IMR-90 (cell line): ENCODE measurements around the gene SARS1. TPM values are rescaled to one million over a fixed set of nuclear protein-coding genes. Genes with fewer than 3 reads are reported as not detected.

Experiments
- ATAC-seq: fragments of 200-7000 bp; cut with Tn5 transposase; 2 replicates; pipeline ENCODE4 v1.9.1; 2020; ENCODE audit warnings: low read depth, mild to moderate bottlenecking, moderate library complexity
- BruUV-seq: library from RNA; stranded (reverse); fragments of 400-500 nt; replicated peaks from 2 replicates; lab custom pipeline; 2021; lab: Mats Ljungman, UMichigan
- CTCF ChIA-PET: fragments of 300-600 bp; formaldehyde crosslinking; extraction: SDS; loops from one replicate; lab custom pipeline; 2021; ENCODE audit warnings: antibody characterized with exemption; lab: Yijun Ruan, JAX
- POLR2A ChIA-PET: fragments of 300-600 bp; sonication (Branson Sonifier 250); formaldehyde crosslinking; loops from one replicate; lab custom pipeline; 2022; ENCODE audit warnings: antibody characterized with exemption; ENCODE audit not compliant: unreplicated experiment; lab: Charles Lee
- DNase-seq: peaks from one replicate; pipeline ENCODE4 v3.0.0; 2013
- H2AFZ ChIP-seq: replicated peaks from 2 replicates; pipeline ENCODE3; 2013; ENCODE audit warnings: low read length, mild to moderate bottlenecking; ENCODE audit not compliant: poor library complexity
- H2AK5ac ChIP-seq: 2 replicates; pipeline ENCODE4 v1.6.1; 2013; ENCODE audit warnings: low read depth, low read length, inconsistent platforms
- H2AK9ac ChIP-seq: replicated peaks from 2 replicates; pipeline ENCODE3; 2013; ENCODE audit warnings: mild to moderate bottlenecking, low read depth, low read length, moderate library complexity; ENCODE audit not compliant: poor library complexity
- H2BK120ac ChIP-seq: 2 replicates; pipeline ENCODE4 v1.6.1; 2013; ENCODE audit warnings: low read depth, low read length, inconsistent platforms
- H2BK15ac ChIP-seq: 3 replicates; pipeline ENCODE4 v1.6.1; 2013; ENCODE audit warnings: low read depth, low read length, inconsistent platforms
- H2BK20ac ChIP-seq: 2 replicates; pipeline ENCODE4 v1.6.1; 2013; ENCODE audit warnings: low read depth, mild to moderate bottlenecking, inconsistent platforms, low read length, moderate library complexity
- H2BK5ac ChIP-seq: 2 replicates; pipeline ENCODE4 v1.6.1; 2013; ENCODE audit warnings: mild to moderate bottlenecking, low read depth, low read length, inconsistent platforms; ENCODE audit not compliant: poor library complexity, severe bottlenecking
- H3K14ac ChIP-seq: replicated peaks from 2 replicates; pipeline ENCODE4 v1.6.1; 2013; ENCODE audit warnings: low read depth, low read length, inconsistent platforms
- H3K18ac ChIP-seq: 2 replicates; pipeline ENCODE4 v1.6.1; 2013; ENCODE audit warnings: low read depth, low read length, control low read depth
- H3K23ac ChIP-seq: 2 replicates; pipeline ENCODE4 v1.6.1; 2013; ENCODE audit warnings: low read depth, low read length, inconsistent platforms
- H3K27ac ChIP-seq: 2 replicates; pipeline ENCODE4 v1.5.1; 2013; ENCODE audit warnings: mild to moderate bottlenecking, control low read depth, low read length; ENCODE audit not compliant: insufficient read depth
- H3K27me3 ChIP-seq: 2 replicates; pipeline ENCODE4 v1.6.1; 2013; ENCODE audit warnings: low read length; ENCODE audit not compliant: control insufficient read depth, insufficient read depth
- H3K36me3 ChIP-seq: 2 replicates; pipeline ENCODE4 v1.6.1; 2013; ENCODE audit warnings: low read length, mixed read lengths; ENCODE audit not compliant: control insufficient read depth, insufficient read depth
- H3K4ac ChIP-seq: 2 replicates; pipeline ENCODE4 v1.6.1; 2013; ENCODE audit warnings: low read depth, low read length, inconsistent platforms
- H3K4me1 ChIP-seq: 2 replicates; pipeline ENCODE4 v1.6.1; 2013; ENCODE audit warnings: low read length, mixed read lengths; ENCODE audit not compliant: control insufficient read depth, insufficient read depth
- H3K4me2 ChIP-seq: 2 replicates; pipeline ENCODE4 v1.6.1; 2013; ENCODE audit warnings: low read depth, mild to moderate bottlenecking, control low read depth, low read length, moderate library complexity
- H3K4me3 ChIP-seq: 2 replicates; pipeline ENCODE4 v1.5.1; 2013; ENCODE audit warnings: low read depth, mild to moderate bottlenecking, control low read depth, low read length, moderate library complexity; ENCODE audit not compliant: insufficient read depth
- H3K56ac ChIP-seq: 2 replicates; pipeline ENCODE4 v1.6.1; 2013; ENCODE audit warnings: low read length, inconsistent platforms; ENCODE audit not compliant: insufficient read depth; ENCODE audit errors: extremely low read depth
- H3K79me1 ChIP-seq, 2 experiments: 2 replicates each; pipeline ENCODE4 v1.6.1; 2013; ENCODE audit warnings: low read length in 2 of 2, inconsistent platforms in 1 of 2, low read depth in 1 of 2
- H3K9ac ChIP-seq: 2 replicates; pipeline ENCODE4 v1.6.1; 2013; ENCODE audit warnings: low read depth, low read length, control low read depth
- H3K9me1 ChIP-seq: 2 replicates; pipeline ENCODE4 v1.6.1; 2013; ENCODE audit warnings: low read length, inconsistent platforms; ENCODE audit not compliant: insufficient read depth
- H3K9me3 ChIP-seq: 2 replicates; pipeline ENCODE4 v1.6.1; 2013; ENCODE audit warnings: low read length; ENCODE audit not compliant: control insufficient read depth, insufficient read depth
- H4K20me1 ChIP-seq: 2 replicates; pipeline ENCODE4 v1.6.1; 2013; ENCODE audit warnings: low read length, inconsistent platforms; ENCODE audit not compliant: insufficient read depth
- H4K5ac ChIP-seq: 2 replicates; pipeline ENCODE4 v1.6.1; 2013; ENCODE audit warnings: mild to moderate bottlenecking, low read depth, low read length, control low read depth
- H4K8ac ChIP-seq, 2 experiments: 2 replicates each; pipeline ENCODE4 v1.6.1; 2013; ENCODE audit warnings: low read depth in 2 of 2, low read length in 2 of 2, control low read depth in 1 of 2, inconsistent platforms in 1 of 2
- H4K91ac ChIP-seq: 2 replicates; pipeline ENCODE4 v1.6.1; 2013; ENCODE audit warnings: low read depth, low read length, inconsistent platforms; ENCODE audit not compliant: insufficient read depth
- BHLHE40 ChIP-seq: fragments of 150-350 bp; IDR thresholded peaks from 2 replicates; pipeline ENCODE4 v1.6.1; 2016; ENCODE audit warnings: mild to moderate bottlenecking, low read depth, low read length
- CEBPB ChIP-seq: IDR thresholded peaks from 2 replicates; pipeline ENCODE4 v1.6.1; 2012; ENCODE audit warnings: low read depth, low read length, improper control_type of control experiment
- CHD1 ChIP-seq: IDR thresholded peaks from 2 replicates; pipeline ENCODE4 v1.6.1; 2012; ENCODE audit warnings: low read depth, low read length, improper control_type of control experiment
- CTCF ChIP-seq: conservative IDR thresholded peaks from 2 replicates; pipeline ENCODE4 v1.5.1; 2012; ENCODE audit warnings: mild to moderate bottlenecking, low read depth, low read length, improper control_type of control experiment
- MAFK ChIP-seq: IDR thresholded peaks from 2 replicates; pipeline ENCODE4 v1.6.1; 2012; ENCODE audit warnings: low read depth, low read length, improper control_type of control experiment
- MAZ ChIP-seq: IDR thresholded peaks from 2 replicates; pipeline ENCODE4 v1.6.1; 2012; ENCODE audit warnings: low read depth, mild to moderate bottlenecking, low read length, improper control_type of control experiment, moderate library complexity, borderline replicate concordance
- MXI1 ChIP-seq: IDR thresholded peaks from 2 replicates; pipeline ENCODE4 v1.6.1; 2012; ENCODE audit warnings: low read depth, mild to moderate bottlenecking, low read length, moderate library complexity, borderline replicate concordance
- NFE2L2 ChIP-seq: fragments of 150-350 bp; IDR thresholded peaks from 2 replicates; pipeline ENCODE4 v1.6.1; 2016; ENCODE audit warnings: low read depth, mild to moderate bottlenecking, low read length
- POLR2A ChIP-seq: IDR thresholded peaks from 2 replicates; pipeline ENCODE4 v1.6.1; 2012; ENCODE audit warnings: mild to moderate bottlenecking, low read depth, low read length
- RAD21 ChIP-seq: IDR thresholded peaks from 2 replicates; pipeline ENCODE4 v1.6.1; 2012; ENCODE audit warnings: low read length, improper control_type of control experiment
- RCOR1 ChIP-seq: IDR thresholded peaks from 2 replicates; pipeline ENCODE4 v1.6.1; 2012; ENCODE audit warnings: mild to moderate bottlenecking, low read length, improper control_type of control experiment; ENCODE audit not compliant: insufficient replicate concordance
- SMC3 ChIP-seq: fragments of 150-350 bp; IDR thresholded peaks from 2 replicates; pipeline ENCODE4 v1.6.1; 2016; ENCODE audit warnings: low read depth, mild to moderate bottlenecking, antibody characterized with exemption, low read length, moderate library complexity
- USF2 ChIP-seq: fragments of 150-350 bp; IDR thresholded peaks from 2 replicates; pipeline ENCODE4 v1.6.1; 2017; ENCODE audit warnings: mild to moderate bottlenecking, antibody characterized with exemption, low read length, low read depth
- WGBS, 2 experiments: methylation state at CpG; one replicate each; pipeline versions ENCODE4 v1.1.5 to v1.1.7; 2013; ENCODE audit warnings: missing lambda C conversion rate in 2 of 2; ENCODE audit not compliant: insufficient read length in 1 of 2; ENCODE audit errors: extremely low coverage in 2 of 2; 5-methylcytosine and 5-hydroxymethylcytosine counted together
- dilution Hi-C: fragments of 300-500 bp; cut with HindIII; formaldehyde crosslinking; loops from one replicate; pipeline ENCODE4 v1.14.3; 2018; ENCODE audit warnings: low sequenced_read_pairs; ENCODE audit not compliant: unreplicated experiment
- in situ Hi-C: fragments of 300-500 bp; cut with MboI; formaldehyde crosslinking; loops from 3 replicates; pipeline ENCODE4 v1.14.3; 2019; ENCODE audit warnings: low sequenced_read_pairs, inconsistent platforms, mixed read lengths
- intact Hi-C: fragments of 100-400 bp; cut with micrococcal nuclease; formaldehyde crosslinking; loops from 2 replicates; pipeline ENCODE4 v1.10.0; 2022
- polyA plus RNA-seq, 3 experiments: library from polyadenylated mRNA; depleted of rRNA; stranded (reverse); fragments of >200 nt; gene quantifications; 2 replicates each; pipeline ENCODE4 v1.2.3, GENCODE V29; 2012; ENCODE audit warnings: low replicate concordance in 1 of 3
- total RNA-seq: library from RNA; depleted of rRNA; stranded (reverse); fragments of >200 nt; gene quantifications from 2 replicates; pipeline ENCODE4 v1.2.3, GENCODE V29; 2012

SARS1 gene
- total and polyA plus RNA-seq, 2 of the 4 experiments (the other 2 are of a cell fraction) = 231 to 348 TPM

- WGBS, 2 experiments = 79% methylated on average over 3 of the region's 6 CpGs; no CpG with 5 or more reads in 1 of the 2 experiments
- DNase-seq = no peak
- POLR2A ChIA-PET = no interaction called here
Measured at GRCh38 chr1:109188781-109189180, 24.9 kb upstream of the SARS1 start.

More at GRCh38 chr1:109188781-109189180, 24.9 kb upstream of the SARS1 start:
- no peak for ATAC-seq
- Histone ChIP-seq H3K36me3 (no peaks in the 10 kb centered on the region), H3K4me2 (no peak overlapping the region), H2AK5ac (peak overlapping the region; percentile 10; the same call in 1 of the 2 replicates), H4K5ac (no peak overlapping the region), H2BK20ac (no peak overlapping the region), H3K9ac (no peak overlapping the region), H3K4me1 (peaks cover 22% of the 10 kb centered on the region; the same call in 1 of the 2 replicates), H4K91ac (no peak overlapping the region), H3K79me1 (no peaks in the 10 kb centered on the region), H3K4ac (0 out of 2 replicates have a peak overlapping the region, but pooled peaks have one; percentile 9), H2BK5ac (no peak overlapping the region), H3K23ac (no peak overlapping the region), H3K4me3 (no peak overlapping the region), H2AK9ac (no peak overlapping the region), H3K27ac (no peak overlapping the region), H2BK120ac (no peak overlapping the region), H3K9me3 (no peaks in the 10 kb centered on the region), H3K18ac (no peak overlapping the region), H4K8ac (no peak overlapping the region; a peak in 1 of 4 replicates), H3K14ac (0 out of 2 replicates have a peak overlapping the region, but pooled peaks have one; percentile 56), H3K9me1 (peaks cover 20% of the 10 kb centered on the region), H3K27me3 (no peaks in the 10 kb centered on the region), H4K20me1 (no peaks in the 10 kb centered on the region), H2AFZ (peak overlapping the region; percentile 53), H2BK15ac (no peak overlapping the region), H3K56ac (no peak overlapping the region)
- no TSS peak for BruUV-seq
- TF ChIP-seq MAFK (no peak), BHLHE40 (no peak), RCOR1 (no peak), MXI1 (no peak), POLR2A (no peak), MAZ (no peak), RAD21 (no peak), CHD1 (no peak), NFE2L2 (no peak), CTCF (no peak), SMC3 (no peak), USF2 (no peak), CEBPB (no peak)
- CTCF ChIA-PET = interaction anchor here (1.3 kb wide), 1 partner anchor 13 kb away, joined by 6 read pairs; no protein-coding TSS in a partner anchor
- intact Hi-C loops (no loop called here), dilution Hi-C loops (no loop called here), in situ Hi-C loops (no loop called here)
